ENCODE measurements around the gene SMC1A. TPM values are rescaled to one million over a fixed set of nuclear protein-coding genes. Genes with fewer than 3 reads are reported as not detected.

The SMC1A gene
- total RNA-seq, 1 experiment from 2014 or later: 89.3 TPM

DNA sequence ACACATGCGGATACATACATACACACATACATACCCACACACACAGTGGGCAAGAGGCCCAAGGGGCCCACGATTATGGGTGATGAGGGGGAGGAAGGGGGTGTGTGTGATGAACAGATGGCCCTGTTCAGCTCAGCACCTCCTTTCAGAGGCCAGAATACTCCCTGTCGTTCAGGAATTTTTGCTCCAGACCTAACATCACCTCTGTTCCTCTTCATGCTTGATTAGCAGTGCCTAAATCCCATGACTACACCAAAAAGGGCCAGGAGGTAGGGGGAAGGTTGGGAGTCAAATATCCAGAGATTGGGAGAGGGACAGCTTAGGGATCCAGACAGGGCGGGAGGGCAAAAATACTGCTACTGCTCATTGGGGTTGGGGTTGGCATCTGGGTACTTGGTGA lies 42.7 kb downstream of the SMC1A start (continued):
- no peak for TF ChIP-seq EMX1 (CRISPR knock-in tag; IDR thresholded peaks at IDR 0.05)
- TF ChIP-seq, protein P1, sequence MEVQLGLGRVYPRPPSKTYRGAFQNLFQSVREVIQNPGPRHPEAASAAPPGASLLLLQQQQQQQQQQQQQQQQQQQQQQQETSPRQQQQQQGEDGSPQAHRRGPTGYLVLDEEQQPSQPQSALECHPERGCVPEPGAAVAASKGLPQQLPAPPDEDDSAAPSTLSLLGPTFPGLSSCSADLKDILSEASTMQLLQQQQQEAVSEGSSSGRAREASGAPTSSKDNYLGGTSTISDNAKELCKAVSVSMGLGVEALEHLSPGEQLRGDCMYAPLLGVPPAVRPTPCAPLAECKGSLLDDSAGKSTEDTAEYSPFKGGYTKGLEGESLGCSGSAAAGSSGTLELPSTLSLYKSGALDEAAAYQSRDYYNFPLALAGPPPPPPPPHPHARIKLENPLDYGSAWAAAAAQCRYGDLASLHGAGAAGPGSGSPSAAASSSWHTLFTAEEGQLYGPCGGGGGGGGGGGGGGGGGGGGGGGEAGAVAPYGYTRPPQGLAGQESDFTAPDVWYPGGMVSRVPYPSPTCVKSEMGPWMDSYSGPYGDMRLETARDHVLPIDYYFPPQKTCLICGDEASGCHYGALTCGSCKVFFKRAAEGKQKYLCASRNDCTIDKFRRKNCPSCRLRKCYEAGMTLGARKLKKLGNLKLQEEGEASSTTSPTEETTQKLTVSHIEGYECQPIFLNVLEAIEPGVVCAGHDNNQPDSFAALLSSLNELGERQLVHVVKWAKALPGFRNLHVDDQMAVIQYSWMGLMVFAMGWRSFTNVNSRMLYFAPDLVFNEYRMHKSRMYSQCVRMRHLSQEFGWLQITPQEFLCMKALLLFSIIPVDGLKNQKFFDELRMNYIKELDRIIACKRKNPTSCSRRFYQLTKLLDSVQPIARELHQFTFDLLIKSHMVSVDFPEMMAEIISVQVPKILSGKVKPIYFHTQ (CRISPR knock-in tag; IDR thresholded peaks at IDR 0.05): no peak
- TF ChIP-seq RELA (CRISPR knock-in tag; IDR thresholded peaks at IDR 0.05; ENCODE audit: borderline replicate concordance): no peak

DNA sequence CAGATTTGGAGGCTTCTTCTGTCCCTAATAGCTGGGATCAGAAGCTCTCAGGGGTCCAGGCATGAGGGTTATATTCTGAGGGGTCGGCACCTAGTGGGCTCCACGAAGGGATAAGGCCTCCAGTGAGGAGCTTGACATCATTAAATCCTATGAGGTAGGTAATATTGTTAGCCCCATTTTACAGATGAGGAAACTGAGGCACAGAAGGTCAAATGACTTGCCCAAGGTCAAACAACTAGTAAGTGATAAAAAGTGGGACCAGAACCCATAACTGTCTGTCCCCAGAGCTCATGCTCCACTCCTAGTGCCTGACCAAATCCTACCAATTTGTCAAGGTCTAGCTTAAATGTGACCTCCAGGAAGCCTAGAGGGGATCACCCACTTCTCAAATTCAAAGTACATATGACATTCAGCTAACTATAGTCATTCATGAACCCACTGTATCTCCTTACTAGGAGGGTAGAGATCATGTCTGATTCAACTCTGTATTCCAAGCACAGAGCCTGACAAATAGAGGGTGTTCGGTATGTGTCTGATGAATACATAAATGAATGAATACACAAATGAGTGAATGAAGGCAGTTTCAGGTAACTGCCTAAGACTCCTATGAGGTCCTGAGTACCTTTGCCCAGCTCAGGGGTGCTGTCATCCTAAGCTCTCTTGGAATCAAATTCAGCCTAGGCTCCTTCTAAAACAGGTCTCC lies 43.3 kb downstream of the SMC1A start:
- no peak for ATAC-seq
- POLR2A ChIA-PET: no interaction called here
- no peaks in the 10 kb centered on the region for H3K27me3 Mint-ChIP-seq (ENCODE audit: low read depth)
- H3K4me3 Mint-ChIP-seq: no peak overlapping the region
- no peaks in the 10 kb centered on the region for H3K4me1 Mint-ChIP-seq
- CTCF ChIA-PET: interaction anchor here (1.1 kb wide), 1 partner anchor 66 kb away, joined by 3 read pairs; no protein-coding TSS in a partner anchor
- no peak for TF ChIP-seq FOXP1 (CRISPR knock-in tag; IDR thresholded peaks at IDR 0.05; ENCODE audit: borderline replicate concordance)
- no peak for TF ChIP-seq PRRX2 (CRISPR knock-in tag; IDR thresholded peaks at IDR 0.05)
- H3K9me3 Mint-ChIP-seq: no peaks in the 10 kb centered on the region
- H3K36me3 Mint-ChIP-seq: peaks cover 41% of the 10 kb centered on the region
- no peak for DNase-seq (ENCODE audit: low spot score)
- no peak overlapping the region for H3K27ac Mint-ChIP-seq

DNA sequence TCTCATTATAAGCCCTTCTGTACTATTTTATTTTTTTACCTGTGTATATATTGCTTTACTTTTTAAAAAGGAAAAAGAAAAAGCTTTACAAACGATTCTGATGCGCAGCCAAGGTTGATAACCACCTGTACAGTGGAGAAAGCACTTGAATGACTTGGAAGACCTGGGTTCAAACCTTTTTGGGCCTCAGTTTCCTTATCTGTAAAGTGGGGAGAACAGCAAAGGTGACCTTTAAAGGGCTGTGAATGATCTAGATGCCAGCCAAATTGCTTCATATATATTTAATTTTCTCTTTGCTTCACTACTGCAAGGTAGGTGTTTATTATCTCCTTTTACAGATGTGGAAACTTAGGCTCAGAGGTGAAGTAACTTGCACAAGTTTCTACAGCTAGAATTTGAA lies 45.0 kb downstream of the SMC1A start:
- H3K36me3 Mint-ChIP-seq: peaks cover 29% of the 10 kb centered on the region
- POLR2A ChIA-PET: no interaction called here
- no peak for TF ChIP-seq NR3C1 (CRISPR knock-in tag; conservative IDR thresholded peaks at IDR 0.05; ENCODE audit: low read depth)
- TF ChIP-seq SMAD3 (CRISPR knock-in tag; IDR thresholded peaks at IDR 0.05; ENCODE audit: borderline replicate concordance): no peak
- TF ChIP-seq NR2C2 (CRISPR knock-in tag; IDR thresholded peaks at IDR 0.05): no peak
- TF ChIP-seq, protein P2, sequence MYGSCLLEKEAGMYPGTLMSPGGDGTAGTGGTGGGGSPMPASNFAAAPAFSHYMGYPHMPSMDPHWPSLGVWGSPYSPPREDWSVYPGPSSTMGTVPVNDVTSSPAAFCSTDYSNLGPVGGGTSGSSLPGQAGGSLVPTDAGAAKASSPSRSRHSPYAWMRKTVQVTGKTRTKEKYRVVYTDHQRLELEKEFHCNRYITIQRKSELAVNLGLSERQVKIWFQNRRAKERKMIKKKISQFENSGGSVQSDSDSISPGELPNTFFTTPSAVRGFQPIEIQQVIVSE (CRISPR knock-in tag; IDR thresholded peaks at IDR 0.05; ENCODE audit: borderline replicate concordance): no peak
- no peak for TF ChIP-seq ZNF121 (CRISPR knock-in tag; IDR thresholded peaks at IDR 0.05)
- no peak for TF ChIP-seq KAT7 (CRISPR knock-in tag; IDR thresholded peaks at IDR 0.05; ENCODE audit: borderline replicate concordance)
- TF ChIP-seq ZNF396 (CRISPR knock-in tag; IDR thresholded peaks at IDR 0.05; ENCODE audit: borderline replicate concordance): no peak
- TF ChIP-seq, protein P3, sequence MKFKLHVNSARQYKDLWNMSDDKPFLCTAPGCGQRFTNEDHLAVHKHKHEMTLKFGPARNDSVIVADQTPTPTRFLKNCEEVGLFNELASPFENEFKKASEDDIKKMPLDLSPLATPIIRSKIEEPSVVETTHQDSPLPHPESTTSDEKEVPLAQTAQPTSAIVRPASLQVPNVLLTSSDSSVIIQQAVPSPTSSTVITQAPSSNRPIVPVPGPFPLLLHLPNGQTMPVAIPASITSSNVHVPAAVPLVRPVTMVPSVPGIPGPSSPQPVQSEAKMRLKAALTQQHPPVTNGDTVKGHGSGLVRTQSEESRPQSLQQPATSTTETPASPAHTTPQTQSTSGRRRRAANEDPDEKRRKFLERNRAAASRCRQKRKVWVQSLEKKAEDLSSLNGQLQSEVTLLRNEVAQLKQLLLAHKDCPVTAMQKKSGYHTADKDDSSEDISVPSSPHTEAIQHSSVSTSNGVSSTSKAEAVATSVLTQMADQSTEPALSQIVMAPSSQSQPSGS (CRISPR knock-in tag; IDR thresholded peaks at IDR 0.05; ENCODE audit: borderline replicate concordance, low read depth): no peak
- no peak for TF ChIP-seq ZNF423 (CRISPR knock-in tag; IDR thresholded peaks at IDR 0.05)
- TF ChIP-seq, protein P4, sequence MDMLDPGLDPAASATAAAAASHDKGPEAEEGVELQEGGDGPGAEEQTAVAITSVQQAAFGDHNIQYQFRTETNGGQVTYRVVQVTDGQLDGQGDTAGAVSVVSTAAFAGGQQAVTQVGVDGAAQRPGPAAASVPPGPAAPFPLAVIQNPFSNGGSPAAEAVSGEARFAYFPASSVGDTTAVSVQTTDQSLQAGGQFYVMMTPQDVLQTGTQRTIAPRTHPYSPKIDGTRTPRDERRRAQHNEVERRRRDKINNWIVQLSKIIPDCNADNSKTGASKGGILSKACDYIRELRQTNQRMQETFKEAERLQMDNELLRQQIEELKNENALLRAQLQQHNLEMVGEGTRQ (CRISPR knock-in tag; IDR thresholded peaks at IDR 0.05): no peak
- TF ChIP-seq, protein P5, sequence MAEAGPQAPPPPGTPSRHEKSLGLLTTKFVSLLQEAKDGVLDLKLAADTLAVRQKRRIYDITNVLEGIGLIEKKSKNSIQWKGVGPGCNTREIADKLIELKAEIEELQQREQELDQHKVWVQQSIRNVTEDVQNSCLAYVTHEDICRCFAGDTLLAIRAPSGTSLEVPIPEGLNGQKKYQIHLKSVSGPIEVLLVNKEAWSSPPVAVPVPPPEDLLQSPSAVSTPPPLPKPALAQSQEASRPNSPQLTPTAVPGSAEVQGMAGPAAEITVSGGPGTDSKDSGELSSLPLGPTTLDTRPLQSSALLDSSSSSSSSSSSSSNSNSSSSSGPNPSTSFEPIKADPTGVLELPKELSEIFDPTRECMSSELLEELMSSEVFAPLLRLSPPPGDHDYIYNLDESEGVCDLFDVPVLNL (CRISPR knock-in tag; IDR thresholded peaks at IDR 0.05; ENCODE audit: borderline replicate concordance, low read depth): no peak
- TF ChIP-seq, protein P6, sequence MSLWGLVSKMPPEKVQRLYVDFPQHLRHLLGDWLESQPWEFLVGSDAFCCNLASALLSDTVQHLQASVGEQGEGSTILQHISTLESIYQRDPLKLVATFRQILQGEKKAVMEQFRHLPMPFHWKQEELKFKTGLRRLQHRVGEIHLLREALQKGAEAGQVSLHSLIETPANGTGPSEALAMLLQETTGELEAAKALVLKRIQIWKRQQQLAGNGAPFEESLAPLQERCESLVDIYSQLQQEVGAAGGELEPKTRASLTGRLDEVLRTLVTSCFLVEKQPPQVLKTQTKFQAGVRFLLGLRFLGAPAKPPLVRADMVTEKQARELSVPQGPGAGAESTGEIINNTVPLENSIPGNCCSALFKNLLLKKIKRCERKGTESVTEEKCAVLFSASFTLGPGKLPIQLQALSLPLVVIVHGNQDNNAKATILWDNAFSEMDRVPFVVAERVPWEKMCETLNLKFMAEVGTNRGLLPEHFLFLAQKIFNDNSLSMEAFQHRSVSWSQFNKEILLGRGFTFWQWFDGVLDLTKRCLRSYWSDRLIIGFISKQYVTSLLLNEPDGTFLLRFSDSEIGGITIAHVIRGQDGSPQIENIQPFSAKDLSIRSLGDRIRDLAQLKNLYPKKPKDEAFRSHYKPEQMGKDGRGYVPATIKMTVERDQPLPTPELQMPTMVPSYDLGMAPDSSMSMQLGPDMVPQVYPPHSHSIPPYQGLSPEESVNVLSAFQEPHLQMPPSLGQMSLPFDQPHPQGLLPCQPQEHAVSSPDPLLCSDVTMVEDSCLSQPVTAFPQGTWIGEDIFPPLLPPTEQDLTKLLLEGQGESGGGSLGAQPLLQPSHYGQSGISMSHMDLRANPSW (CRISPR knock-in tag; conservative IDR thresholded peaks at IDR 0.05; ENCODE audit: low read depth): no peak
- TF ChIP-seq, protein P7, sequence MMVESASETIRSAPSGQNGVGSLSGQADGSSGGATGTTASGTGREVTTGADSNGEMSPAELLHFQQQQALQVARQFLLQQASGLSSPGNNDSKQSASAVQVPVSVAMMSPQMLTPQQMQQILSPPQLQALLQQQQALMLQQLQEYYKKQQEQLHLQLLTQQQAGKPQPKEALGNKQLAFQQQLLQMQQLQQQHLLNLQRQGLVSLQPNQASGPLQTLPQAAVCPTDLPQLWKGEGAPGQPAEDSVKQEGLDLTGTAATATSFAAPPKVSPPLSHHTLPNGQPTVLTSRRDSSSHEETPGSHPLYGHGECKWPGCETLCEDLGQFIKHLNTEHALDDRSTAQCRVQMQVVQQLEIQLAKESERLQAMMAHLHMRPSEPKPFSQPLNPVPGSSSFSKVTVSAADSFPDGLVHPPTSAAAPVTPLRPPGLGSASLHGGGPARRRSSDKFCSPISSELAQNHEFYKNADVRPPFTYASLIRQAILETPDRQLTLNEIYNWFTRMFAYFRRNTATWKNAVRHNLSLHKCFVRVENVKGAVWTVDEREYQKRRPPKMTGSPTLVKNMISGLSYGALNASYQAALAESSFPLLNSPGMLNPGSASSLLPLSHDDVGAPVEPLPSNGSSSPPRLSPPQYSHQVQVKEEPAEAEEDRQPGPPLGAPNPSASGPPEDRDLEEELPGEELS (CRISPR knock-in tag; IDR thresholded peaks at IDR 0.05): no peak
- TF ChIP-seq OVOL2 (CRISPR knock-in tag; IDR thresholded peaks at IDR 0.05; ENCODE audit: borderline replicate concordance): no peak
- TF ChIP-seq HMGA2 (CRISPR knock-in tag; IDR thresholded peaks at IDR 0.05): no peak
- TF ChIP-seq MXD4 (CRISPR knock-in tag; IDR thresholded peaks at IDR 0.05; ENCODE audit: borderline replicate concordance): no peak
- TF ChIP-seq CREB1 (CRISPR knock-in tag; IDR thresholded peaks at IDR 0.05): no peak

More for the DNA sequence above, 45.0 kb downstream of the SMC1A start:
- Mint-ChIP-seq H3K27me3 (ENCODE audit: low read depth) (no peaks in the 10 kb centered on the region), H3K4me1 (no peaks in the 10 kb centered on the region), H3K4me3 (no peak overlapping the region), H3K9me3 (no peaks in the 10 kb centered on the region), H3K27ac (no peak overlapping the region)
- CTCF ChIA-PET: no interaction called here
- DNase-seq (ENCODE audit: low spot score) (no peak), ATAC-seq (no peak)

Measured in WTC11 (cell line).